Measurements from ENCODE around the gene ANKDD1B. TPM values are rescaled to one million over a fixed set of nuclear protein-coding genes. Genes with fewer than 3 reads are reported as not detected.
"Not testable (repeated sequence)": the region's sequence is repeated elsewhere in the genome, so short reads cannot be mapped to it uniquely, and the experiment has no call there.

Gene ANKDD1B
- polyA plus RNA-seq (2012; ENCODE audit: insufficient read depth, insufficient read length) = not detected

GRCh38 chr5:75611311-75612225, at the start of gene ANKDD1B:
Gene ANKDD1B (plus strand): TSS chr5:75611453. CDS start chr5:75611635, 182 bp downstream.
- no peak within 1 kb of the TSS for H3K4me3 ChIP-seq (ENCODE audit: low read length)
- no peak for DNase-seq (ENCODE audit: low read depth, low spot score)

GRCh38 chr5:75565991-75566709, 45.1 kb upstream of the ANKDD1B start:
- not testable (repeated sequence) for DNase-seq (ENCODE audit: low read depth, low spot score); H3K4me3 ChIP-seq (ENCODE audit: low read length)

GRCh38 chr5:75566710-75567309, 44.4 kb upstream of the ANKDD1B start:
- DNase-seq (ENCODE audit: low read depth, low spot score) = peak; percentile 44
- no peak overlapping the region for H3K4me3 ChIP-seq (ENCODE audit: low read length)

- no peak for DNase-seq (ENCODE audit: low read depth, low spot score)
- H3K4me3 ChIP-seq (ENCODE audit: low read length) = no peak overlapping the region
These were observed 43.5 kb upstream of the ANKDD1B start for GRCh38 chr5:75567710-75568109.

GRCh38 chr5:75568202-75568601, 43.1 kb upstream of the ANKDD1B start:
- no peak overlapping the region for H3K4me3 ChIP-seq (ENCODE audit: low read length)
- DNase-seq (ENCODE audit: low read depth, low spot score) = no peak

GRCh38 chr5:75571547-75571946, 39.7 kb upstream of the ANKDD1B start:
- no peak for DNase-seq (ENCODE audit: low read depth, low spot score)
- no peak overlapping the region for H3K4me3 ChIP-seq (ENCODE audit: low read length)

GRCh38 chr5:75574791-75575190, 36.5 kb upstream of the ANKDD1B start:
- no peak overlapping the region for H3K4me3 ChIP-seq (ENCODE audit: low read length)
- DNase-seq (ENCODE audit: low read depth, low spot score) = no peak

- not testable (repeated sequence) for H3K4me3 ChIP-seq (ENCODE audit: low read length); DNase-seq (ENCODE audit: low read depth, low spot score)
These were observed 33.0 kb upstream of the ANKDD1B start for GRCh38 chr5:75578280-75578679.

GRCh38 chr5:75584641-75585040, 26.6 kb upstream of the ANKDD1B start:
- no peak overlapping the region for H3K4me3 ChIP-seq (ENCODE audit: low read length)
- no peak for DNase-seq (ENCODE audit: low read depth, low spot score)

- no peak overlapping the region for H3K4me3 ChIP-seq (ENCODE audit: low read length)
- no peak for DNase-seq (ENCODE audit: low read depth, low spot score)
These were observed 22.6 kb upstream of the ANKDD1B start for GRCh38 chr5:75588666-75589065.

GRCh38 chr5:75600535-75600934, 10.7 kb upstream of the ANKDD1B start:
- DNase-seq (ENCODE audit: low read depth, low spot score) = peak; percentile 47

GRCh38 chr5:75601567-75601966, 9.7 kb upstream of the ANKDD1B start:
- H3K4me3 ChIP-seq (ENCODE audit: low read length) = no peak overlapping the region
- DNase-seq (ENCODE audit: low read depth, low spot score) = no peak

More at GRCh38 chr5:75600535-75600934, 10.7 kb upstream of the ANKDD1B start:
- H3K4me3 ChIP-seq (ENCODE audit: low read length) = no peak overlapping the region

GRCh38 chr5:75601996-75602395, 9.3 kb upstream of the ANKDD1B start:
- H3K4me3 ChIP-seq (ENCODE audit: low read length) = no peak overlapping the region
- DNase-seq (ENCODE audit: low read depth, low spot score) = no peak

- DNase-seq (ENCODE audit: low read depth, low spot score) = no peak
- H3K4me3 ChIP-seq (ENCODE audit: low read length) = no peak overlapping the region
These were observed 7.9 kb upstream of the ANKDD1B start for GRCh38 chr5:75603371-75603770.

GRCh38 chr5:75603821-75604220, 7.4 kb upstream of the ANKDD1B start:
- no peak for DNase-seq (ENCODE audit: low read depth, low spot score)
- no peak overlapping the region for H3K4me3 ChIP-seq (ENCODE audit: low read length)

- not testable (repeated sequence) for H3K4me3 ChIP-seq (ENCODE audit: low read length); DNase-seq (ENCODE audit: low read depth, low spot score)
These were observed 3.9 kb upstream of the ANKDD1B start for GRCh38 chr5:75607341-75607740.

GRCh38 chr5:75608870-75609269, 2.4 kb upstream of the ANKDD1B start:
- DNase-seq (ENCODE audit: low read depth, low spot score) = no peak
- H3K4me3 ChIP-seq (ENCODE audit: low read length) = no peak overlapping the region

GRCh38 chr5:75610201-75610600, 1.1 kb upstream of the ANKDD1B start:
- no peak overlapping the region for H3K4me3 ChIP-seq (ENCODE audit: low read length)
- no peak for DNase-seq (ENCODE audit: low read depth, low spot score)

GRCh38 chr5:75610859-75611310, 368 bp upstream of the ANKDD1B start:
- DNase-seq (ENCODE audit: low read depth, low spot score); H3K4me3 ChIP-seq (ENCODE audit: low read length): not testable (repeated sequence)

GRCh38 chr5:75612226-75612569, 945 bp downstream of the ANKDD1B start:
- H3K4me3 ChIP-seq (ENCODE audit: low read length) = no peak overlapping the region
- DNase-seq (ENCODE audit: low read depth, low spot score) = no peak
